Uterus (tissue), 4 donors: ENCODE results near the gene SKA1. TPM values are rescaled to one million over a fixed set of nuclear protein-coding genes. Genes with fewer than 3 reads are reported as not detected.
"Not testable (repeated sequence)": the region's sequence is repeated elsewhere in the genome, so short reads cannot be mapped to it uniquely, and the experiment has no call there.

Experiments used
- DNase-seq, 2 donors: peaks; one replicate each; pipeline ENCODE4 v3.0.0-alpha.2; 2019 to 2020
- H3K27ac ChIP-seq, 2 donors: fragments of 200-600 bp; sonication (generic); 1 replicate in 1 of 2; 2 replicates in 1 of 2; pipeline ENCODE4 v1.5.1; 2016 to 2018
- H3K27me3 ChIP-seq, 2 donors: fragments of 200-600 bp; sonication (generic); one replicate each; pipeline ENCODE4 v1.5.1; 2018 to 2019; ENCODE audit warnings: control low read depth in 1 of 2
- H3K36me3 ChIP-seq, 2 donors: fragments of 200-600 bp; sonication (generic); one replicate each; pipeline ENCODE4 v1.5.1; 2019; ENCODE audit warnings: control low read depth in 1 of 2
- H3K4me1 ChIP-seq, 2 donors: fragments of 200-600 bp; sonication (generic); one replicate each; pipeline ENCODE4 v1.5.1; 2018 to 2019; ENCODE audit warnings: control low read depth in 1 of 2
- H3K4me3 ChIP-seq, 2 donors: fragments of 200-600 bp; sonication (generic); 1 replicate in 1 of 2; 2 replicates in 1 of 2; pipeline ENCODE4 v1.5.1; 2018 to 2019; ENCODE audit warnings: mild to moderate bottlenecking in 1 of 2
- H3K9me3 ChIP-seq, 2 donors: fragments of 200-600 bp; sonication (generic); one replicate each; pipeline ENCODE4 v1.5.1; 2019; ENCODE audit warnings: control low read depth in 1 of 2
- POLR2A ChIP-seq, 2 donors: fragments of 450-650 bp; IDR thresholded peaks; one replicate each; pipeline ENCODE4 v1.6.1; 2016; ENCODE audit warnings: antibody characterized with exemption in 2 of 2, mild to moderate bottlenecking in 1 of 2, moderate library complexity in 1 of 2
- intact Hi-C: fragments of 100-400 bp; cut with DNase I; formaldehyde crosslinking; loops from one replicate; pipeline ENCODE4 v1.15.1; 2023; ENCODE audit warnings: low total_unique reads
- total RNA-seq, 4 donors: library from RNA; depleted of rRNA in 3 of 4; stranded (reverse); fragments of >200 nt in 3 of 4; gene quantifications; one replicate each; pipeline versions ENCODE4 v1.1.0 to v1.2.4, GENCODE V29; 2014 to 2023
- TF ChIP-seq, protein P1 (sequence below), 4 experiments: fragments of 200-600 bp in 2 of 4; fragments of 450-650 bp in 2 of 4; sonication (generic) in 2 of 4; IDR thresholded peaks; one replicate each; pipeline ENCODE4 v1.5.1; 2016 to 2019; ENCODE audit warnings: antibody characterized with exemption in 4 of 4, mild to moderate bottlenecking in 2 of 4, moderate library complexity in 1 of 4
- donor health status: DM: yes; HTN: yes; CAD: no.

Gene SKA1
- total RNA-seq, 4 donors from 2014 or later, result 0.73 to 5.5 TPM; not detected in 2

DNA sequence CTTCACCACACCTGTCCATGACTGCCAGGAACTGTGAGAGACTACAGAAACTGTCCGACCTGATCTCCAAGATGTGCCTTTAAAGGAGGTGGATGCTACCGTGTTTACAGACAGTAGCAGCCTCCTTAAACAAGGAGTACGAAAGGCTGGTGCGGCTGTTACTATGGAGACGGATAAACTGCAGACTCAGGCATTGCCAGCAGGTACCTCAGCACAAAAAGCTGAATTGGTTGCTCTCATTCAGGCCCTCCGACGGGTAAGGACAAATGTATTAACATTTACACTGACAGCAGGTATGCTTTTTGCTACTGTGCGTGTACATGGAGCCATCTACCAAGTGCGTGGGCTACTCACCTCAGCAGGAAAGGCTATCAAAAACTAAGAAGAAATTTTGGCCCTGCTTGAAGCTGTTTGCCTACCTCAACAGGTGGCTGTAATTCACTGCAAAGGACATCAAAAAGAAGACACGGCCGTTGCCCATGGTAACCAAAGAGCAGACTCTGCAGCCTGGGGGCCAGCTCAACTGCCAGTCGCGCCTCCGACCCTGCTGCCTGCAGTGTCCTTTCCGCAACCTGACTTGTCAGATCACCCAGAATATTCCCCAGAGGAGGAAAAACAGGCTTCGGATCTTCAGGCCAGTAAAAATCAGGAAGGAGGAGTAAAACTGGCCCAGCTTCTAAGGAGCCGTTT is 30.9 kb downstream of the SKA1 start:
- intact Hi-C loops, result no loop called here

DNA sequence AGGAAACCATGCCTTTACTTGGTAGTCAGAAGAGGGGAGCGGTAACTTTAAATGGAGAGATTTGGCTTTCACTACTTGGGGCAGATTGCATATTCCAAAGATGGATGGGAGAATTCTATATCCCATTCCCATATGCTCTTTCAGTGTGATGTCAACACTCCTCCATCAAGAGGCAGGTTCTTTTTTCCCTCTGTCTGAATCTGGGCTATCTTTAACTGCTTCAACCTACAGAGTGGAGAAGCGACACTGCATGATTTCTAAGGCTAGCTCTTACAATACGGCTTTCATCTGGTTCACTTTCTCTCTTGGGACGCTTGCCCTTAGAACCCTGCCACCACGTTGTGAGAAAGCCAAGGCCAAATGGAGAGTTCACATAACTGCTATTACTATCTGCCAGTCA is 34.4 kb downstream of the SKA1 start:
- H3K9me3 ChIP-seq, result no peaks in the 10 kb centered on the region
- intact Hi-C loops, result no loop called here
- H3K27me3 ChIP-seq, result no peaks in the 10 kb centered on the region
- no peaks in the 10 kb centered on the region for H3K4me1 ChIP-seq
- no peak overlapping the region for H3K27ac ChIP-seq
- TF ChIP-seq, protein P1, sequence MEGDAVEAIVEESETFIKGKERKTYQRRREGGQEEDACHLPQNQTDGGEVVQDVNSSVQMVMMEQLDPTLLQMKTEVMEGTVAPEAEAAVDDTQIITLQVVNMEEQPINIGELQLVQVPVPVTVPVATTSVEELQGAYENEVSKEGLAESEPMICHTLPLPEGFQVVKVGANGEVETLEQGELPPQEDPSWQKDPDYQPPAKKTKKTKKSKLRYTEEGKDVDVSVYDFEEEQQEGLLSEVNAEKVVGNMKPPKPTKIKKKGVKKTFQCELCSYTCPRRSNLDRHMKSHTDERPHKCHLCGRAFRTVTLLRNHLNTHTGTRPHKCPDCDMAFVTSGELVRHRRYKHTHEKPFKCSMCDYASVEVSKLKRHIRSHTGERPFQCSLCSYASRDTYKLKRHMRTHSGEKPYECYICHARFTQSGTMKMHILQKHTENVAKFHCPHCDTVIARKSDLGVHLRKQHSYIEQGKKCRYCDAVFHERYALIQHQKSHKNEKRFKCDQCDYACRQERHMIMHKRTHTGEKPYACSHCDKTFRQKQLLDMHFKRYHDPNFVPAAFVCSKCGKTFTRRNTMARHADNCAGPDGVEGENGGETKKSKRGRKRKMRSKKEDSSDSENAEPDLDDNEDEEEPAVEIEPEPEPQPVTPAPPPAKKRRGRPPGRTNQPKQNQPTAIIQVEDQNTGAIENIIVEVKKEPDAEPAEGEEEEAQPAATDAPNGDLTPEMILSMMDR (IDR thresholded peaks at IDR 0.05), result no peak
- TF ChIP-seq POLR2A (IDR thresholded peaks at IDR 0.05), result no peak
- DNase-seq, result no peak
- no peak overlapping the region for H3K4me3 ChIP-seq
- H3K36me3 ChIP-seq, result no peaks in the 10 kb centered on the region

More for the DNA sequence above, 30.9 kb downstream of the SKA1 start:
- no peak for TF ChIP-seq POLR2A (IDR thresholded peaks at IDR 0.05)
- TF ChIP-seq, protein P1 (IDR thresholded peaks at IDR 0.05), result no peak
- H3K36me3 ChIP-seq, result no peaks in the 10 kb centered on the region
- no peak overlapping the region for H3K27ac ChIP-seq
- H3K9me3 ChIP-seq, result no peaks in the 10 kb centered on the region
- H3K4me1 ChIP-seq, result no peaks in the 10 kb centered on the region
- peaks cover 0 to 4% of the 10 kb centered on the region in 2 donors for H3K27me3 ChIP-seq
- no peak for DNase-seq
- H3K4me3 ChIP-seq, result no peak overlapping the region

DNA sequence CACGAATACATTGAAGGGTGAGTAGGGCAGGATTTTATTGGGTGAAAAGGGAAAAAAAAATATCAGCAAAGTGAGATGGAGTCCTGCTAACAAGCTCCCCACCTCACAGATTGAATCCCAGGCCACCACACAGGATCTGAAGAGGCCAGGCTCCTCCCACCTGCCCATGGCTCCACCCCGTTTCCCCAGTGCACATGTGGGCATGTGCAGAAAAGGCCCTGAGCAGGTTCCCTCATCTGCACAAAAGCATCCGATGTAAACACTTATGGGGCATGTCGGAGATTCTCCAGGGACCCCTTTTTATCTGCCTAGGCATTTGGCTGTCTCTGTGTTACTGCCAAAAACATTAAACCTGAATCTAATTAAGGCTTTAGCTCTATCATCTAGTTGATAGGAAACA is 35.2 kb downstream of the SKA1 start:
- intact Hi-C loops, result no loop called here
- no peak for TF ChIP-seq POLR2A (IDR thresholded peaks at IDR 0.05)
- TF ChIP-seq, protein P1 (IDR thresholded peaks at IDR 0.05), result no peak

DNA sequence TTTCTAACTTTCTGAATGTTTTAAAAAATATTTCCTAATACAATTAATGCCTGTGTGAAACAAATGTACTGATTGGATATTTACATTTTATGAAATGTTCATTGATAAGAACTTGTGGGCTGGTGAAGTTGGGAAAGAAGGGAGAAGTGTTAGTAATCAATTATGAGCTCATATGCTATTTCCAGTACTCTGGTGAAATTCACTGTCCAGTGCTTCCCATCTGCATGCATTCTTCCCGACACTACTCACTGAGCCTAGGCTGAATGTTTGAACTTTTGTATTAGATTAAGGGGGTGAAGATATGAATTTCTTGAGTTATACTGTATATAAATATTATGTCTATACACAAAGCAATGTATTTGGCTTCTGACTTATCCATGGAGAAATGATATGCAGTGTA is 36.0 kb downstream of the SKA1 start:
- no peak for DNase-seq
- Histone ChIP-seq H3K4me1 (no peaks in the 10 kb centered on the region), H3K36me3 (no peaks in the 10 kb centered on the region), H3K27ac (no peak overlapping the region), H3K27me3 (no peaks in the 10 kb centered on the region), H3K4me3 (no peak overlapping the region), H3K9me3 (no peaks in the 10 kb centered on the region)
- TF ChIP-seq, protein P1 (IDR thresholded peaks at IDR 0.05), result no peak
- TF ChIP-seq POLR2A (IDR thresholded peaks at IDR 0.05), result no peak
- intact Hi-C loops, result no loop called here

More for the DNA sequence above, 35.2 kb downstream of the SKA1 start:
- Histone ChIP-seq H3K27ac (no peak overlapping the region), H3K4me1 (no peaks in the 10 kb centered on the region), H3K4me3 (no peak overlapping the region), H3K36me3 (no peaks in the 10 kb centered on the region), H3K27me3 (no peaks in the 10 kb centered on the region), H3K9me3 (no peaks in the 10 kb centered on the region)
- DNase-seq, result no peak

DNA sequence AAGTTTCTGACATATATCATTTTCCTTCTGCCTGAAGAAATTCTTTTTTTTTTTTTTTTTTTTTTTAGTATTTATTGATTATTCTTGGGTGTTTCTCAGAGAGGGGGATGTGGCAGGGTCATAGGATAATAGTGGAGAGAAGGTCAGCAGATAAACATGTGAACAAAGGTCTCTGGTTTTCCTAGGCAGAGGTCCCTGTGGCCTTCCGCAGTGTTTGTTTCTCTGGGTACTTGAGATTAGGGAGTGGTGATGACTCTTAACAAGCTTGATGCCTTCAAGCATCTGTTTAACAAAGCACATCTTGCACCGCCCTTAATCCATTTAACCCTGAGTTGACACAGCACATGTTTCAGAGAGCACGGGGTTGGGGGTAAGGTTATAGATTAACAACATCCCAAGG is 42.0 kb downstream of the SKA1 start:
- H3K36me3 ChIP-seq, H3K27me3 ChIP-seq, H3K4me1 ChIP-seq, H3K9me3 ChIP-seq, DNase-seq, intact Hi-C loops, H3K4me3 ChIP-seq, H3K27ac ChIP-seq: not testable (repeated sequence)

DNA sequence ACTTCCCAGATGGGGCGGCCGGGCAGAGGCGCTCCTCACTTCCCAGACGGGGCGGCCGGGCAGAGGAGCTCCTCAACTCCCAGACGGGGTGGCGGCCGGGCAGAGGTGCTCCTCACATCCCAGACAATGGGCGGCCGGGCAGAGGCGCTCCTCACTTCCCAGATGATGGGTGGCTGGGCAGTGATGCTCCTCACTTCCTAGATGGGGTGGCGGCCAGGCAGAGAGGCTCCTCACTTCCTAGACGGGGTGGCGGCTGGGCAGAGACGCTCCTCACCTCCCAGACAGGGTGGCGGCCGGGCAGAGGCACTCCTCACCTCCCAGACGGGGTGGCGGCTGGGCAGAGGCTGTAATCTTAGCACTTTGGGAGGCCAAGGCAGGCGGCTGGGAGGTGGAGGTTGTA is 42.9 kb downstream of the SKA1 start:
- H3K27me3 ChIP-seq, H3K9me3 ChIP-seq, intact Hi-C loops, H3K4me3 ChIP-seq, H3K4me1 ChIP-seq, H3K36me3 ChIP-seq, DNase-seq, H3K27ac ChIP-seq: not testable (repeated sequence)
